Endothelial cell of umbilical vein (primary cell): ENCODE measurements around the gene SEMA4D. TPM values are rescaled to one million over a fixed set of nuclear protein-coding genes. Genes with fewer than 3 reads are reported as not detected.

ENCODE experiments used
- BruUV-seq: library from RNA; stranded (reverse); fragments of 400-500 nt; replicated peaks from 2 replicates; lab custom pipeline; 2021; lab: Mats Ljungman, UMichigan
- CTCF ChIA-PET: fragments of 300-600, 350-600 bp; sonication (Branson Sonifier 250); formaldehyde crosslinking; loops from one replicate; lab custom pipeline; 2021; ENCODE audit warnings: antibody characterized with exemption, inconsistent platforms; lab: Charles Lee
- POLR2A ChIA-PET: fragments of 300-600, 350-600 bp; sonication (Branson Sonifier 250); formaldehyde crosslinking; loops from one replicate; lab custom pipeline; 2021; ENCODE audit warnings: antibody characterized with exemption, inconsistent platforms; lab: Charles Lee
- DNase-seq: peaks from one replicate; pipeline ENCODE4 v3.0.0-alpha.2; 2011; ENCODE audit warnings: low read depth, low spot score
- FAIRE-seq: peaks from 2 replicates; lab custom pipeline; 2011; peaks lifted over from hg19 to GRCh38; lab: Jason Lieb, UNC
- H2AFZ ChIP-seq: 2 replicates; pipeline ENCODE4 v1.6.0; 2012; ENCODE audit warnings: low read depth, low read length, control low read depth, inconsistent platforms
- H3K27ac ChIP-seq: 2 replicates; pipeline ENCODE4 v1.5.1; 2011; ENCODE audit warnings: low read depth, mild to moderate bottlenecking, control low read depth, low read length, moderate library complexity; ENCODE audit not compliant: insufficient read depth
- H3K27me3 ChIP-seq, 2 experiments: 2 replicates each; pipeline versions ENCODE4 v1.6.0 to v1.6.1; 2011; ENCODE audit warnings: low read length in 2 of 2, mixed read lengths in 1 of 2; ENCODE audit not compliant: control insufficient read depth in 2 of 2, insufficient read depth in 2 of 2
- H3K36me3 ChIP-seq, 2 experiments: 2 replicates in 1 of 2; 3 replicates in 1 of 2; pipeline ENCODE4 v1.5.1; 2011; ENCODE audit warnings: low read length in 2 of 2, mild to moderate bottlenecking in 1 of 2, moderate library complexity in 1 of 2; ENCODE audit not compliant: control insufficient read depth in 2 of 2, insufficient read depth in 2 of 2; ENCODE audit errors: extremely low read depth in 1 of 2
- H3K4me1 ChIP-seq: 3 replicates; pipeline ENCODE4 v1.5.1; 2011; ENCODE audit warnings: mild to moderate bottlenecking, low read length; ENCODE audit not compliant: control insufficient read depth, insufficient read depth; ENCODE audit errors: extremely low read depth
- H3K4me2 ChIP-seq: 2 replicates; pipeline ENCODE4 v1.6.1; 2011; ENCODE audit warnings: low read length, control low read depth, mixed read lengths; ENCODE audit not compliant: insufficient read depth
- H3K4me3 ChIP-seq, 3 experiments: fragments of 200-600 bp in 1 of 3; sonication (generic), shearing (Covaris generic) in 1 of 3; replicated peaks in 1 of 3; 2 replicates each; pipeline ENCODE4 v1.5.1; 2011 to 2016; ENCODE audit warnings: control low read depth in 3 of 3, low read length in 3 of 3, mild to moderate bottlenecking in 2 of 3, inconsistent platforms in 1 of 3, low read depth in 1 of 3, moderate library complexity in 1 of 3; ENCODE audit not compliant: insufficient read depth in 1 of 3
- H3K79me2 ChIP-seq: 2 replicates; pipeline ENCODE4 v1.6.0; 2012; ENCODE audit warnings: low read length, inconsistent platforms; ENCODE audit not compliant: control insufficient read depth, insufficient read depth
- H3K9ac ChIP-seq: replicated peaks from 2 replicates; pipeline ENCODE3; 2011; ENCODE audit warnings: low read length, control low read depth; ENCODE audit not compliant: insufficient read depth; ENCODE audit errors: extremely low read depth
- H3K9me1 ChIP-seq: replicated peaks from 3 replicates; pipeline ENCODE4 v1.6.0; 2011; ENCODE audit warnings: mild to moderate bottlenecking, low read length; ENCODE audit not compliant: control insufficient read depth, insufficient read depth; ENCODE audit errors: extremely low read depth
- H3K9me3 ChIP-seq: replicated peaks from 2 replicates; pipeline ENCODE4 v1.5.1; 2012; ENCODE audit warnings: low read length, inconsistent platforms; ENCODE audit not compliant: control insufficient read depth, insufficient read depth
- H4K20me1 ChIP-seq: replicated peaks from 2 replicates; pipeline ENCODE3; 2011; ENCODE audit warnings: mild to moderate bottlenecking, low read length; ENCODE audit not compliant: control insufficient read depth, insufficient read depth; ENCODE audit errors: extremely low read depth
- EZH2 ChIP-seq: IDR thresholded peaks from 2 replicates; pipeline ENCODE4 v1.6.1; 2012; ENCODE audit warnings: borderline replicate concordance, low read depth, mild to moderate bottlenecking, moderate library complexity, low read length, inconsistent platforms; ENCODE audit not compliant: severe bottlenecking
- FOS ChIP-seq: IDR thresholded peaks from 2 replicates; pipeline ENCODE4 v1.6.1; 2011; ENCODE audit warnings: mild to moderate bottlenecking, low read length, moderate library complexity, borderline replicate concordance; ENCODE audit not compliant: insufficient read depth
- GATA2 ChIP-seq: IDR thresholded peaks from 2 replicates; pipeline ENCODE4 v1.7.0; 2011; ENCODE audit warnings: low read depth, mild to moderate bottlenecking, moderate library complexity, mixed read lengths, low read length; ENCODE audit not compliant: insufficient read length, insufficient read depth
- MAX ChIP-seq: IDR thresholded peaks from 2 replicates; pipeline ENCODE4 v1.6.1; 2011; ENCODE audit not compliant: insufficient read depth, insufficient read length
- MYC ChIP-seq: IDR thresholded peaks from one replicate; pipeline ENCODE4 v1.6.1; 2011; ENCODE audit warnings: mild to moderate bottlenecking, low read depth, low read length
- POLR2AphosphoS5 ChIP-seq: IDR thresholded peaks from 2 replicates; pipeline ENCODE4 v1.6.1; 2012; ENCODE audit warnings: low read depth, mild to moderate bottlenecking, control low read depth, low read length, moderate library complexity; ENCODE audit not compliant: insufficient read depth
- dilution Hi-C: fragments of 300-500 bp; cut with MboI; formaldehyde crosslinking; loops from one replicate; pipeline ENCODE4 v1.15.0; 2019; ENCODE audit warnings: low sequenced_read_pairs; ENCODE audit not compliant: extremely low pct_ligation_motif_present
- intact Hi-C: fragments of 100-400 bp; cut with micrococcal nuclease; formaldehyde crosslinking; loops from one replicate; pipeline ENCODE4 v1.10.0; 2022
- polyA plus RNA-seq, 4 experiments: library from polyadenylated mRNA; depleted of rRNA in 3 of 4; stranded (reverse) in 3 of 4; unstranded in 1 of 4; fragments of >200 nt; gene quantifications; 2 replicates each; pipeline versions ENCODE4 v1.2.1 to v1.2.3, GENCODE V29; 2011 to 2012; ENCODE audit warnings: missing spikeins in 1 of 4
- total RNA-seq: library from RNA; stranded (reverse); gene quantifications from 2 replicates; pipeline ENCODE4 v1.2.3, GENCODE V29; 2021
- TF ChIP-seq, protein P1 (sequence below), 2 donors: IDR thresholded peaks; 1 replicate in 1 of 2; 2 replicates in 1 of 2; pipeline ENCODE4 v1.5.1; 2011; ENCODE audit warnings: low read length in 2 of 2, mild to moderate bottlenecking in 2 of 2, moderate library complexity in 2 of 2, control low read depth in 1 of 2, inconsistent platforms in 1 of 2, low read depth in 1 of 2; ENCODE audit not compliant: insufficient read depth in 1 of 2; ENCODE audit errors: extremely low read depth in 1 of 2

SEMA4D gene
- total and polyA plus RNA-seq, 2 donors (not counting 3 experiments of a cell fraction or from before 2014, with no cell fraction given): 3.9 to 15.7 TPM

DNA sequence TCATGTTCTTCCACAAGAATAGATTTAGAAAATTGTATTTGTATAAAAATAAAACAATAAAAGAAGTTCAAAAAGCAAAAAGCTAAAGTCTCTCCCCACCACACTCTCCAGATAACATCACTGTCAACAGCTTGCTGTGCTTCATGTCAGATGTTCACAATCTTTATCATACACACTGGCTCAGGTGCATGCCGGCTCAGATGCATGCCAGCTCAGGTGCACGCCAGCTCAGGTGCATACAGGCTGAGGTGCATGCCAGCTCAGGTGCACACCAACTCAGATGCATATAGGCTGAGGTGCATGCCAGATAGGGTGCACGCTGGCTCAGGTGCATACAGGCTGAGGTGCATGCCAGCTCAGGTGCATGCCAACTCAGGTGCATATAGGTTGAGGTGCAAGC is 26.5 kb downstream of the SEMA4D start:
- peaks cover 1% of the 10 kb centered on the region for H3K4me1 ChIP-seq
- H3K9me3 ChIP-seq: no peaks in the 10 kb centered on the region
- intact Hi-C loops (loop anchor here (10.0 kb wide), 1 partner anchor 287 kb away; no protein-coding TSS in a partner anchor), dilution Hi-C loops (no loop called here)
- no peaks in the 10 kb centered on the region for H3K27me3 ChIP-seq
- CTCF ChIA-PET: no interaction called here
- no peak overlapping the region for H3K4me2 ChIP-seq
- H2AFZ ChIP-seq: no peak overlapping the region
- DNase-seq (no peak), FAIRE-seq (no peak)
- POLR2A ChIA-PET: no interaction called here
- H3K36me3 ChIP-seq: no peaks in the 10 kb centered on the region
- peaks cover under 1% of the 10 kb centered on the region for H3K79me2 ChIP-seq
- no peaks in the 10 kb centered on the region for H3K9me1 ChIP-seq
- TF ChIP-seq POLR2AphosphoS5: no peak
- H3K4me3 ChIP-seq: no peak overlapping the region
- no peak overlapping the region for H3K27ac ChIP-seq
- H3K9ac ChIP-seq: no peak overlapping the region
- no peaks in the 10 kb centered on the region for H4K20me1 ChIP-seq
- BruUV-seq: no TSS peak

DNA sequence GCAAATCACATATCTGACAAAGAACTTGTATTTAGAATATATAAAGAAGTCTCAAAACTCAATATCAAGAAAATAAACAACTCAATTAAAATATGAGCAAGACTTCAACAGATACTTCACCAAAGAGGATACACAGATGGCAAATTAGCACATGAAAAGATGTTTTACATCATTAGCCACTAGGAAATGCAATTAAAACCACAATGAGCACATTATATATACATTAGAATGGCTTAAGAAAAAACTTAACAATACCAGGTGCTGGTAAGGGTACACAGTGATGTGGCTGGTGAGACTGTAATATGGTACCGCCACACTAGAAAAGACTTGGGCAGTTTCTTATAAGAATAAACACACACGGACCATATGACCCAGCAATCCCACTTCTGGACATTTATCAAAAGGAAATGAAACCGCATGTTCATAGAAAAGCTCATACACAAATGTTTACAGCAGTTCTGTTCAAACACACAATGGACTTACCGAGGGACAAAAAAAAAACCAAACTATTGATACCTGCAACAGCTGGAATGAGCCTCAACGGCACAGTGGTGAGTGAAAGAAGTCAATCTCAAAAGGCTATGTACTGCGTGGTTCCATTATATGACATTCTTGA is 27.6 kb downstream of the SEMA4D start:
- H3K4me2 ChIP-seq: no peak overlapping the region
- intact Hi-C loops: loop anchor here (10.0 kb wide), 1 partner anchor 286 kb away; no protein-coding TSS in a partner anchor
- ChIA-PET CTCF (interaction anchor here (1.7 kb wide), 1 partner anchor 21 kb away, joined by 5 read pairs; no protein-coding TSS in a partner anchor), POLR2A (no interaction called here)
- no TSS peak for BruUV-seq
- no peaks in the 10 kb centered on the region for H4K20me1 ChIP-seq
- H3K4me3 ChIP-seq: no peak overlapping the region
- no peak overlapping the region for H3K9ac ChIP-seq
- no peaks in the 10 kb centered on the region for H3K79me2 ChIP-seq
- TF ChIP-seq EZH2 (no peak), MYC (no peak), FOS (no peak), GATA2 (no peak), MAX (no peak)
- TF ChIP-seq, protein P1, sequence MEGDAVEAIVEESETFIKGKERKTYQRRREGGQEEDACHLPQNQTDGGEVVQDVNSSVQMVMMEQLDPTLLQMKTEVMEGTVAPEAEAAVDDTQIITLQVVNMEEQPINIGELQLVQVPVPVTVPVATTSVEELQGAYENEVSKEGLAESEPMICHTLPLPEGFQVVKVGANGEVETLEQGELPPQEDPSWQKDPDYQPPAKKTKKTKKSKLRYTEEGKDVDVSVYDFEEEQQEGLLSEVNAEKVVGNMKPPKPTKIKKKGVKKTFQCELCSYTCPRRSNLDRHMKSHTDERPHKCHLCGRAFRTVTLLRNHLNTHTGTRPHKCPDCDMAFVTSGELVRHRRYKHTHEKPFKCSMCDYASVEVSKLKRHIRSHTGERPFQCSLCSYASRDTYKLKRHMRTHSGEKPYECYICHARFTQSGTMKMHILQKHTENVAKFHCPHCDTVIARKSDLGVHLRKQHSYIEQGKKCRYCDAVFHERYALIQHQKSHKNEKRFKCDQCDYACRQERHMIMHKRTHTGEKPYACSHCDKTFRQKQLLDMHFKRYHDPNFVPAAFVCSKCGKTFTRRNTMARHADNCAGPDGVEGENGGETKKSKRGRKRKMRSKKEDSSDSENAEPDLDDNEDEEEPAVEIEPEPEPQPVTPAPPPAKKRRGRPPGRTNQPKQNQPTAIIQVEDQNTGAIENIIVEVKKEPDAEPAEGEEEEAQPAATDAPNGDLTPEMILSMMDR (IDR thresholded peaks at IDR 0.05; ENCODE audit: extremely low read depth in 1 of 2, insufficient read depth in 1 of 2, low read depth in 1 of 2, low read length in 2 of 2): no peak
- H3K36me3 ChIP-seq: no peaks in the 10 kb centered on the region
- no peak overlapping the region for H3K27ac ChIP-seq
- H3K27me3 ChIP-seq: no peaks in the 10 kb centered on the region
- H3K9me1 ChIP-seq: no peaks in the 10 kb centered on the region
- no peaks in the 10 kb centered on the region for H3K9me3 ChIP-seq
- FAIRE-seq: no peak
- H2AFZ ChIP-seq: no peak overlapping the region
- no peaks in the 10 kb centered on the region for H3K4me1 ChIP-seq
- no peak for DNase-seq
- dilution Hi-C loops: no loop called here
